GM18517 (cell line): ENCODE data around the gene CHMP1B.

Experiments used
- ATAC-seq: cut with Tn5 transposase; IDR thresholded peaks from one replicate; pipeline ENCODE4 v1.9.1; 2021; ENCODE audit warnings: mild to moderate bottlenecking, moderate library complexity; ENCODE audit not compliant: unreplicated experiment

CHMP1B gene

DNA sequence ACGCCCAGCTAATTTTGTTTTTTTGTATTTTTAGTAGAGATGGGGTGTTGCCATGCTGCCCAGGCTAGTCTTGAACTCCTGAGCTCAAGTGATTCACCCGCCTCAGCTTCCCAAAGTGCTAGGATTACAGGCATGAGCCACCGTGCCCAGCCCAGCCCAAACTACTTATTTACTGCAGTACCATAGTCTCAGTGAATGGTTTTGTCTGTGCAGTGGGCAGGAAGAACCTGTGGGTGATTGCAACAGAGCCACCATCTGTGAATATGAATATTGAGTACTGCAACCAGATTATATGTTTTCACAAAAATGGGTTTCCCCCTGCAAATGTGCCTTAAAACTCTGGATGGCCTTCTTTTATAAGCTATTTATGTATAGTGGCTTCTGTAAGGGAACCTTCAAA, 47.9 kb downstream of the CHMP1B start:
- no peak for ATAC-seq

DNA sequence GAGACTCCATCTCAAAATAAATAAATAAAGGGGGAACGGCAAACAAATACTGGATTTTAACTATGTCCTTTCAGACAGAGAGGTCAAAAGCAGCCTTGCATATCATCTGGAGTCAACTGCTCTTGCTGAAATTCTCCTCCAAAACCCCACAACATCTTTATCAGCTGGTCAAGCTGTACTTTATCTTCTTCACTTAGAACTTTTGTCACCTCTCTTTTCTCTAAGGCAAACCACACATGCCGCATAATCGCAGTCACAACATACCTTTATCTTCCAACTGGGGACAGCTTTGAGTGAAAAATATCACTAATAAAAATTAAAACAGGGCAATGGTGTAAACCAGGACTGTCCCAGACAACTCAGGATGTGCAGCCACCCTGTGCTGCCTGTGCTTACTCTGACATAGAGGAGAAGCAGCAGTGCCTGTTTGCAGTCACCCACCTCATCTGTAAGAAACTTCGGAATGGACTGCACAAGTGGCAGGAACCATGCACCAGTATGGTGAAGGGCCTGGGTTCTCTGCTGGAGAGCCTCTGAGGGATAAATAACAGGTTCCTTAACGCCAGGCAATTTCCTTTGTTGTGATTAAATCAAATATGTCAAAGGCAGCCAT, 50.7 kb downstream of the CHMP1B start:
- ATAC-seq, result no peak

- no peak for ATAC-seq
Measured at GRCh38 chr18:11902522-11903292, 51.5 kb downstream of the CHMP1B start.
